GM13976 (cell line): ENCODE data around the gene CLCNKB.

ENCODE experiments used
- DNase-seq: peaks from one replicate; pipeline ENCODE4 v3.0.0; 2012; ENCODE audit warnings: low spot score
- CTCF ChIP-seq: IDR thresholded peaks from 2 replicates; pipeline ENCODE4 v1.5.1; 2012; ENCODE audit warnings: borderline replicate concordance, mild to moderate bottlenecking; ENCODE audit not compliant: insufficient read depth; ENCODE audit errors: extremely low read depth, missing control alignments, control extremely low read depth
- in situ Hi-C: fragments of 300-500 bp; cut with MboI; formaldehyde crosslinking; loops from one replicate; pipeline ENCODE4 v1.12.0; 2022; ENCODE audit warnings: low sequenced_read_pairs, mixed read lengths, inconsistent platforms; ENCODE audit not compliant: unreplicated experiment

Gene CLCNKB

GRCh38 chr1:16063226-16063829 is 19.7 kb downstream of the CLCNKB start:
- in situ Hi-C loops: no loop called here
- DNase-seq: no peak
- no peak for TF ChIP-seq CTCF

- DNase-seq: no peak
- no peak for TF ChIP-seq CTCF
- in situ Hi-C loops: no loop called here
Measured at GRCh38 chr1:16063921-16064320, 20.3 kb downstream of the CLCNKB start.

- TF ChIP-seq CTCF: no peak
- no peak for DNase-seq
- in situ Hi-C loops: no loop called here
Measured at GRCh38 chr1:16064536-16065268, 21.1 kb downstream of the CLCNKB start.

GRCh38 chr1:16065269-16065576 is 21.6 kb downstream of the CLCNKB start:
- in situ Hi-C loops: no loop called here
- TF ChIP-seq CTCF: no peak
- no peak for DNase-seq

- no peak for DNase-seq
- TF ChIP-seq CTCF: no peak
- in situ Hi-C loops: no loop called here
Measured at GRCh38 chr1:16066245-16066644, 22.7 kb downstream of the CLCNKB start.

GRCh38 chr1:16067127-16067768 is 23.7 kb downstream of the CLCNKB start:
- DNase-seq: no peak
- TF ChIP-seq CTCF: no peak
- in situ Hi-C loops: no loop called here
